Superior temporal gyrus (tissue), 1 donor: Measurements from ENCODE around the gene GRM8.

Experiments used
- DNase-seq: peaks from one replicate; pipeline ENCODE4 v3.0.0-alpha.2; 2016; ENCODE audit errors: extremely low spot score

Gene GRM8

DNA sequence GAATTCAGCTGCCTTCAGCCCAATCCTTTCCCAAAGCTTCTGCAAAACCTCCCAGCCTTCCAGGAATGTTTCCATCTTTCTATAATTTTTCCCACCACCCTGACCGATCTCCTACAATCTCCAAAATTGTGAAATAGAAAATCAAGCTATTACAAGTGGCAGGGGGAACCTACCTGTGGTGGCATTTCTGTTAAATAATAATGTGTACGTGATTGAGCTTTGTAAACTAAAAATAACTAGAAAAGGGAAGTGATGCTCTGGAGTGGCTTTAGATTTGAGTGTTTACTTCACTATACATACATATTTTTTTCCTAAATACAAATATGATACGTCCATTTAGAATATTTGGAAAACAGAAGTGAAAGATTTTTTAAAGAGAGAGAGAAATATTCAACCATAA, 593.6 kb downstream of the GRM8 start:
- no peak for DNase-seq

DNA sequence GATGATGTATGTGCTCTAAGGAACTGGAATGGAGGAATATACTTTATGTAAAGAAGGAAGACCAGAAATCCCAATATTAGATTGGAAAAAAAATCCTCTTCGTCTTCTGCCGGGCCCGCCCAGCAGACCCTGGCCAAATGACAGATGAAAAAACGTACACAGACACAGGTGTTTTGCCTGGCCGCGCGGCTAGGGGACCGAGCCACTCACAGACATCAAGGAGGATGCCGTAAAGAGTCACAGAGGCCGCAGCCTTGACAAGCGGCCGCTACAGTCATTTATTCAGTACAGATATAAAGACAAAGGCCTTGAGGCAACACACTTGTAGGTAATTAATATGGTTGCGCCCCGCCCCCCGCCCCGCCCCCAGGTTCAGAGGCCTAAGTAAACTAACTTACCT, 594.1 kb downstream of the GRM8 start:
- DNase-seq, result no peak

DNA sequence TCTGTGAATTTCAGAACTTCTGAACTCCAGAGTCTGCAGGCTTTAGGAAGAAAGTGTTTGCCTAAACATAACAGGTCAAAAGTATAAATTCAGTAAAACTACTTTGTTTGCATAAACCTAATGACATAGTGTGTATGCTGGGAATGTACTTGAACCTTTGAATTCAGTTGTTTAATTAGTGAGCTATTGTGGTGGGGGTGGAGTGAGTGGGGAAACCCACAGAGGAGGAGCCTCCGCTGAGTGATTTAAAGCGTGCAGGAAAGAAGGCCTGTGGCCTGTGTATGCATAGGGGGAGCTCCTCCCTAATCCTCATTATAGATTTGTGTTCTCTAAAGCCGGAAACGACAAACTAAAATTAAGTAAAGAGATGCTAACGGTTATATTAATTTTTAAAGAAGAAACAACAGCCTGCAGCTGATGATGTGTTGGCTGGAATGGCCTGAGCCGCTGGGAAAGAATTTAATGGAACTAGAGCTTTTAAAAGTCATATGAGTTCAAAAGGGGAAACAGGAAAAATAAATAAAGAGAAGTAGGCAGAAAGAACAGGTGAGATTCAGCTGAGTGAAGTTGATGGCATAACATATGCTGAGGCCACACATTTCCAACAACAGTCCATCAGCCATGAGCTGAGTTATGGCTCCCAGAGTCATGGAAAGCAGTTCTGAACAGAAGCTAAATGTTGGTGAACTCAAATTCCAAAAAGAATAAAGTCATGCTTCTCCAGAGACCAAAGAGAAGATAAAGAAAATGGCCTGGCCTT, 595.0 kb downstream of the GRM8 start:
- DNase-seq, result no peak

DNA sequence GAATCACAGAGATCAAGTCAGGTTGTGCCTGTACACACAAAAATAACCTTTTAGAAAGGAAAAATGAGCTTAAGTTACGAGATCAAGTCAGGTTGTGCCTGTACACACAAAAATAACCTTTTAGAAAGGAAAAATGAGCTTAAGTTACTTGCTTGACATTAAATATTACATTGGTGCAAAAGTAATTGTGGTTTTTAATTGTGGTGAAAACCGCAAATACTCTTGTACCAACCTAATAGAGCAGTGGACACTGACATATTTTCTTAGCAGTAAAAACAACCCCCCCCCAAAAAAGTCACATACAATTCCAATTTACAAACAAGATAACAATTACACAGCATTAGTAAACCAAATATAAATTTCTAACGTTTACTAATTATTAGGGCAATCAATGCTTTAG, 595.6 kb downstream of the GRM8 start:
- DNase-seq, result no peak

DNA sequence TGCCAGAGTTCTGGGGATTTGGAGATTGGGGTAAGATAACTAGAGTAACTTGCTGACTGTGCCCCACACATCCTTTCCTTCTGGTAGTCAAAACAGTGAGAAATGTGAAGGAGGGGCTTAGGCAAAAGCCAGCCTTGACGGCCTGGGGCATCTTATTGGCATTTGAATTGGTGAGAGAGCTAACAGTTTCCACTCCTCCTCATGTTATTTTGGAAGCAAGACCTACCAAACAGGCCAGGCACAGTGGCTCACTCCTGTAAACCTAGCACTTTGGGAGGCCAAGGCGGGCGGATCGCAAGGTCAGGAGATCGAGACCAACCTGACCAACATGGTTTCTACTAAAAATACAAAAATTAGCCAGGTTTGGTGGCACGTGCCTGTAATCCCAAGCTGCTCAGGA, 596.6 kb downstream of the GRM8 start:
- no peak for DNase-seq

DNA sequence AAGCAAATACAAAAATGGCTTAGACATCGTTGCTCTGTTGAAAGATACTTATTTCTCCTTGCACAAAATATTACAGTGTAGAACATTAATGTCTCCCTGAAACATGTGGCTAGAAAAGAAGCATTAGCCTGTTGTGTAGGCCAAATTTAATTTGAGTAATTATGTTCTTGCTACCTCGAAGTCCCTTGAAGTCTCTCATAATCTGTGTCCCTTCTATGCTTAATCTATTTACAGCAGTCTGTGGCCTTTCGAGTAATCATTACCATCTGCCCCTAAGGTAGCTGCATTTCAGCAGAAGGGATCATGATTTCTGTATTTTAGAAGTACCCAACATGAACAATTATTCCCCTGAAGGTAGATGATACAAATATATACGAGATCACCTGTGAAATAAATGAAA, 615.2 kb downstream of the GRM8 start:
- no peak for DNase-seq

DNA sequence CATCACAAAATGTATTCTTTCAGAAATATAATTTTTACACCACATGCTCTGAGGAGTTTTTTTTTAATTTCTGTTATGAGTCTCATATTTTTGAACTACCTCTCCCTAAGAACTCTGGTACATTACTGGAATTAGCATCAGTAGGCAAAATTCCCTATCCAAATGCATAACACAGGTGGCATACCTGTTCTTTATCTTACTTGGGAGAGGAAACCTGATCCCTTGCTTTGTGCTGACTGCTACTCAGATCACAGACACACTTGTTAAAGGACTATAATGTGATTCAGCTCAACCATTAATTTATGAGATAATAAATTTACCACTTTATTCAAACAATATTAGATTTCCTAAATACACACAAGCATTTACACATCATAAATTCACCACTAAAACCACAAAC, 617.2 kb downstream of the GRM8 start:
- no peak for DNase-seq

DNA sequence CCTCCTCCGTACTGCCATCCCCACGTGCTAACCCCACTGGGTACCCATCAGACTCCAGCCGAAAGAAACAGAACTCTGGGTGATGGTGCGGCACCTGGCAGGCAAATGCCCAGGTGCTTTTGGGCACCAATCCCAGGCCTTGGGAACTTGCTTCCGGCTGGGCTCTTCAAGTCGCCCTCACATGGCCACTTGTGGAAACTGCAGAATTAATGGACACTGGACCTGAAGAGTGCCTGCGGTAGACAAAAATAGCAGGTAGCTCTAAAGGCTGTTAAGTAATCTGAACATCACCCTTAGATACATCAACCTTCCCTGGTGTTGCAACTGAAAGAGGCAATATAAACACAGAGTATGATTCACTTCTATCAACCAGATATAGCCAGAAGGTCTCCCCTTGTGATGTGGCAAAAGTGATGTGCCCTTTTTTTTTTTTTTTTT, 644.4 kb downstream of the GRM8 start:
- DNase-seq, result no peak

DNA sequence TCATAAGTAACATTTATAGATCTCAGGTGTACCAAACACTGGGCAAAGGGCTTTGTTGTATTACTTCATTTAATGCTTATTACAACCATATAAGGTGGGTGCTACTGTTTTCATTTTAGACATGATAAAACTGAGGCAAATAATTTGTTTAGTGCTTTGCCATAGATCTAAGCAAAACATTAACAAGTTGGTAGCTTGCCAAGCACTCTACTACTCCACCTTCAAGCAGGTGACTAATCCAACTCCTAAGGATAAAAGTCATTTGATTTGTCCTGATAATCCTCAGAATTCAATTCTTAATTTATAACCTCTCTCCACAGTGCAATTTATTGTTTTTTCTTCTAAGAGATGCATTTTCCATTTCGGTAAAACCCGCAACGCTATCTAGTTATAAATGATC, 646.4 kb downstream of the GRM8 start:
- DNase-seq, result no peak

DNA sequence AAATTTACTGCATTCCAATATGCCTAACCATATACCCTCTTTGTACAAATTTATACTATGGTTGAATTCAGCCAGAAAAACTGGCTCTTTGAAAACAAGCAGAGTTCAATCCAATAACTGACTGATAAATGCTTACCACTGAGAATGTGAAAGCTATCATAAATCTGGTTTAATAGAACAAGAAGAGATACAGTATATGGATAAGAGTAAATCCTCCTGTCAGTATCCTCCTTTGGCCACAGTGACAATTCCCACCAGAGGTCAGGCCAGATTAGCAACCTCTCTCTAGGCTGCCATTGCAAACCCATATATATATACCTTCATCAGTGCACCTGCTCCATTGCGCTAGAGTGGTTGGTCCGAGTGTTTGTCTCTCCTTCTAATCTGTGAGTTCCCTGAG, 647.2 kb downstream of the GRM8 start:
- no peak for DNase-seq

DNA sequence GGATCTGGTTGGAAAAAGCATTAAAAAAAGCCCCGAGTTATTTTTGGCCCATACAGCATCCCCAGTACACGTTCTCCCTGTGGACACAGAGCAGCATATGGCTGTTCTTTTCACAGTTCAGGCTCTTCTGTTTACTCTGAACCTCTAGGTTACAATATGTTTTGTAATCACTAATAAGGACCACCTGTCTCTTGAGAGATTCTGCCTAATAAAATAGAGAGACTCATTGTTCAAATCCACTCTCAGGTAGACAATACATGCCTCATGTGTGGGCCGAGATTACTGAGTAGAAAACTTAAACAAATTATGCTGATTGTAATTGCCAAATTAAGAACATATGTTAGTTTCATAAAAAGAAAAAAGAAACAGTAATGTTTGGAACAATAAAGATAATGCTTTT, 647.7 kb downstream of the GRM8 start:
- no peak for DNase-seq

DNA sequence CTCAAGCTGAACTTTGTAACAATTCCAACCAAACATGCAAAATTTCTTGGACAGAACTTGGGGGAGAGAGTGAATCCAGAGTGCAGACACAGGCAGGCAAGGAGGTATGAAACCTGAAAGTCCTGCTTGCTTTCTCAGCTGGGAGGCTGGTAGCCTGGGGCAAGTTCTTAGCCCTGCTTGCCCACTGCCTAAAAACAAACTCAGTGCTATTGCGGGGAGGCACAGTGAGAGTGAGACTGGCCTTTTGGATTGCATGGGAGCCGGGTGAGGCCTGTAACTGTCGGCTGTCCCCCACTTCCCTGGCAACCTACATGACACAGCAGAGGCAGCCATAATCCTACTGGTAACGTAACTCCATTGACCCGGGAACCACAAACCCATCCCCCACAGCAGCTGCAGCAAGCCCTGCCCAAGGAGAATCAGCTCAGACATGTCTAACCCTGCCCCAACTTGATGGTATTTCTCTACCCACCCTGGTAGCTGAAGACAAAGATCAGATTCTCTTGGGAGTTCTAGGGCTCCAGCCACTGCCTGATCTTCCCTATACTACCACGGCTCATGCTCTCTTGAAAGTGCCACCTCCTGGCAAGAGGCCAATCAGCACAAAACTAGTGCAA, 663.6 kb downstream of the GRM8 start:
- DNase-seq, result no peak

DNA sequence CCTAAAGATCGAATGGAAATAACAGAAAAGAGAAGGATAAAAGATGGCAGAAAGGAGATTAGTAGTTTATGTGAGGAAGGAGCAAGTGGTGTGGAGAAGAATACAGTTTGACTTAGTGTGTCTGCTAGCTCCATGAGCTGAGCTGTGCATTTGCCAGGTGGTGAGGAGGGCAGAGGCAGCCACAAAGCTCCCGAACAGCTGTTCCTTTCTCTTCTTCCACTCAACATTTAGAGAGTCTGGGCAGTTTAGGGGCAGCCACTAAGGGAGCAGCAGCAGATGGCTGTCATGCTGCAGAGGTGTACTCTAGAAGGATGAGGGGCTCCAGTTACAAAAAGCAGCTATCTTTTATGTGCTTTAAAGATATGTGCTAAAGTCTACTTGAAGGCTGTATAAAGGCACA, 674.4 kb downstream of the GRM8 start:
- DNase-seq, result no peak

DNA sequence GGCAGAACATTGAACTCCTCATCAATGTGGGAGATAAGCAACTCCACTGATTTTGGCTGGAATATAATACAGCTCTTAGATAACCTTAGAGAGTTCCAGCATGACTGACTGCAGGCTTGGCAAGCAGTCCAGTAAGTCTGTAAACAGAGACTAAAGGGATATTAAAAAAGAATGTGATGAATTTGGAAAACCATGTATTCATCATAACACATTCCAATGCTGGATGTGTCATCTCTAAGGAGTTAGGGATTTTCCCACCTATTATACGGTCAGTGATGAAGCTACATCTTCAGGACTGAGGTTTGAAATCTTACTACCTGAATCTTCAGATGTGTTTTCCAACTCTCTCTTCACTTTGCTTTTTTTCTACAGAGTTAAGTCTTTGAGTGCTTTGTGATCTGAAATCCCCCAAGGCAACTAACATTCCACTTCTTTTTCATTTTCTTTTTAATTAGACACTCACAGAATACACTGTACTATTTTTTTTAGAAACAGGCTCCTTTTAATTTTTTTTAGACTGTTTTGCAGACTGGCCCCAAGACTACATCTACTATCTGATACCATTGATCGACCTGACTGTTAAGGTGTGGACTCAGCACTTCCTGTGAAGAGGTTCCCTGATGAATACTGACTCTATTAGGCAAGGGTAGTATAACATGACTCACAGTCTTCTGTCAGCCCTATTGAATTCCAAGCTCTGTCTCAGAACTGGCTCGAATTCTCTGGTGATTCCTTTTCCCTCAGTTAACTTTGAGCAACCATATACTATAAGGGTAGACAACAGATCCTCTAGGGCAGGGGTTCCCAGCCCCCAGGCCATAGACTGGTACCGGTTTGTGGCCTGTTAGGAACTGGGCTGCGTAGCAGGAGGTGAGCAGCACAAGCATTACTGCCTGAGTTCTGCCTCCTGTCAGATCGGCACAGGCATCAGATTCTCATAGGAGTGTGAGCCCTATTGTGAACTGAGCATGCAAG, 678.2 kb downstream of the GRM8 start:
- no peak for DNase-seq

DNA sequence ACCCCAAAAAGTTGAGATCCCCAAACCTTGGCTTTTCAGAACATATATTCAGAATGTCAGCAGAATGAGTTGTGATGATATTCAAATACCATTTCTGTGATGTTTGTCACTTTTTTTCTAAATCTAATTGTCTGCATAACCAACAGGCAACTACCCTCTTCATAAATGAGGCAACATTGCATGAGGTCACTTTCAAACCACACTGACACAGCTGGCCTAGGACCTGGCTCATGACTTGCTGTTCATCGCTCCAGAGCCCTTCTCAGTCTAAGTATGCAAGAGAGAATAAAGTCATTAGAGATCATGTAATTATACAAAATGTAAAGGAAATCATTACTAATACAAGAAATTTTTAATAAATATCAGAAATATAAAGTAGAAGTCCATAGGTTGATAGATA, 681.9 kb downstream of the GRM8 start:
- DNase-seq, result no peak

DNA sequence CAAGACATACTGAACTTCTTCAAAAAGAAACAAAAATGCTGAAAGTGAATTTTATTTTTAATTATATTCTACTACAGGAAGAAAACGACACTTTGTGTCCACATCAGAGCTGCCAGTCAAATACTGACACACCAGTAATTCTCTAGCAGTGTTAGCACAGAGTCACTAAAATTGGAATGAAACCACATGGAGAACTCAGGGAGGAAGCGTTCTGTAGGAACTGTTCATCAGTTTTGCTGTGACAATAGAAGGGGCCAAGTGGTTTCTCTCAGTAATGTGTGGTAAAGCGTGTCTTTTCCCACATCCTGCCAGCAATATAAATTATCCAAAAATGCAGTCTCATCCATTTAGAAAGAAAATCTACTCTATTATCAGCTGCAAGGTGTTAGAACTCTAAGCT, 683.3 kb downstream of the GRM8 start:
- no peak for DNase-seq

DNA sequence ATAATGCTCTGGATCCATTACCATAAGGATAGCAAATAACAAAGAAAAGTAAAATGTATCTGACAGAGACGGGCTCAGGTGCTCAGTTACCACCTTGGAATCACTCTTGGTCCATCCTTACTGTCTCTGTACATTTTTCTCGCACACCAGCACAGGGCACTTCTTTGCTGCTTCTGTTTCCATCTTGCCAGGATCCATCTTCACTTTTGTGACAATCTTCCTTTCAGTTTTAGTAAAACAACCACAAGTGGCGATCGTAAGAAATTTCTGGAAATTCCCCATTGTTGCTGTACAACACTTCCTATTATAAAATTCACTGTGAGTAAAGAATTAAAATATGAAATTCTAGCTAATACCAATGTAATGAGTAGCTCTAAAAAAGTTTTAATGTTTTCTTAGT, 695.5 kb downstream of the GRM8 start:
- no peak for DNase-seq

DNA sequence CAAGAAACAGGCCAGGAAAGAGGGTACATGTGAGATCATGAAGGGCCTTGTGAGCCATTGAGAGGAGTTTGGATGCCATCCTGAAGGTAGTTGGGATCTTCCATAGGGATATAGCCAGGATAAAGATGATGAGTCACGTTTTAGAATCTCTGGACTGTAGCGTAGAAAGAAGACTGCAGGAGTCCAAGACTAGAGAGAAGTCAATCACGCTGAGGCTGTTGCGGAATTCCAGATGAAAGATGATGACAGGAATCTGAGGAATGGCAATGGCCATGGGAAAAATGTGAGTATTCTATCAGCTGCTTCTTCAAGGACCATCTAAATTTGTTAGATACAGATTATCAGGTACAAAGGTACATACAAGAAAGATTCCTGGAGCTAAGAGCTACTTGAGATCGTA, 711.3 kb downstream of the GRM8 start:
- no peak for DNase-seq

DNA sequence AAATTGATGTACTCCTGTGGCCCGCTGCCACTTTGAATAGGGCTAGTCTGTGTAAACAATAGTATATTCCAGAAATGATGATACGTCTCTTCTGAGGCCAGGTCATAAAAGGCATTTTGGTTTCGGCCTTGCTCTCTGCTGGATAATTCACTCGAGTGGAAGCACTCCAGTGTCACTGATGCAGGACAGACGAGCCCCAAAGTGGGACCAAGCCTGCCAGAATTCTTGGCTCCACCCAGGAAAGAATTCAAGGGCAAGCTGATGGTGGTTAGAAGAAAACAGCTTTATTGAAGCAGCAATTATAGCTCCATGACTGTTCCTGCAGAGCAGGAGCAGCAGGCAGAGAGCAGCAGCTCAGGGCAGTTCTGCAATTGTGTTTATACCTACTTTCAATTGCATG, 717.6 kb downstream of the GRM8 start:
- DNase-seq, result no peak

DNA sequence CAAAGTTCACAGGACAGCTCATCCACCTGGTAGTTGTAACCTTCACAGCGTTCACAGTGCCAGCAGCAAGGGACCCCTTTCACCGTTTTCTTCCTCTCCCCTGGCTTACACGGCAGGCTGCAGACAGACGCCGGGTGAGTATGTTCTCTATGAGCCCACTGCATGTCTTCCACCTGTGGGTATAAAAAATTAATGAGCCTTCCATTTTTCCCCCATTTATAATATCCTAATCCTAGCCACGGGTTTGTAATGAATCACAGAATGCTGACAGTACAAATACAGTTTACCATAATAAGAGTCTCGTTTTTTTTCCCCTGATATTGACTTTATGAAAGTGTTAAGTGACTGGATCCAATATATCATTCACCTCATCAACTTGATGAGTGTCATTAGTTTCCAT, 719.0 kb downstream of the GRM8 start:
- DNase-seq, result no peak

DNA sequence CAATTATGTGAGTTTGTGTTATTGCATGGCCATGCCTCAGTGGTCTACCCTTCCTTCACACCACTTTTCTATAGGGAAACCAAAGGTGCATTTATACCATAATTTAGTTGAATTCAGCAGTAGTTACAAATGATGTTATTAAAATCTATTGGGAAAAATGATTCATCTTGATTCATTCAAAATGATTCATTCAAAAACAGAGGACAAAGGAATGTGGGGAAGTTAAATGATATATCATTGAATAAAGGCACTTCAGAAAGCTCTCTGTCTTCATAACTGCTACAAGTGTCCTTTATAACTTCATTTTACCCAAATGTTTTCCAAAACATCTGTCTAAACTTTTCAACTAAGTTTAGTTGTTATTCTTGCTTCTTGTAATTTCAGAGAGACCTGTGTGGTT, 722.9 kb downstream of the GRM8 start:
- no peak for DNase-seq

DNA sequence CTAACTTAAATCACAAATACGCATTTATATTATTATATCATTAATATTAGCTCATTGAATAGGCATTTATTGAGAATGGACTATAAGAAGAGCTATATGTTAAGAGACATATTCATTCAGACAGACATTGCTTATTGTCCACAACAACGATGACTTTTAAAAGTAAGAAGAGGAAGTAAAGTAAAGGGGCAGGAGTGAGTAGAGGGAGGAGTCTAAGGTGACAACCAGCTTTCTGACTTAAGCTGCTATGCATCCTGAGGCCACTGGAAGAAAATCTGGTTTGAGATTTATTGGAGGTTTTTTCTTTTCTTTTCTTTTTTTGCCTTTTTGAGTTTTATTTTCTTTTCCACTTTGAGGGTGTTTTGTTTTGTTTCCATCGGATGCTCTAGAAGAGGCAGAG, 723.5 kb downstream of the GRM8 start:
- DNase-seq, result no peak

DNA sequence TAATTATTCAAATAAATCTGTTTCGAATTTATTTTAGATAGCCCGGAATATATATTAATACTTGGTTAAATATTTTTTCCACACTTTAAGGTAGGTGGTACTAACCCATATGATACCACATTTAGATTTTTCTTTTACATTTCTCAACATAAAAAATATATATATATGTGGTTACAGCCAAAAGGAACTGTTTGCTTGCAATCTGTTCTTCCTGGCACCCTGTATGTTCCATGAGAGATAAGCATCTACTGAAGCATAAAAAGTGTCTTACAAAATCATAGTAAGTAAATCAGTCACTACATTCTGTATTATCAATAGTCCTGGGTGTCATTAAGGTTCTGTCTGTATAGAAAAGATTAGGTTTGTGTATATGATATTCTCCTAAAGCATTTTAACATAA, 726.8 kb downstream of the GRM8 start:
- no peak for DNase-seq
